NCI-H226 (cell line): ENCODE measurements around the gene WLS.
"Not testable (repeated sequence)": the region's sequence is repeated elsewhere in the genome, so short reads cannot be mapped to it uniquely, and the experiment has no call there.

Experiments
- DNase-seq: peaks from one replicate; pipeline ENCODE4 v3.0.0-alpha.2; 2015

WLS gene

GRCh38 chr1:68163220-68163619 lies 69.1 kb downstream of the WLS start:
- no peak for DNase-seq

- DNase-seq, result no peak
These were observed 69.6 kb downstream of the WLS start for GRCh38 chr1:68162761-68163160.

GRCh38 chr1:68161672-68162071 lies 70.7 kb downstream of the WLS start:
- not testable (repeated sequence) for DNase-seq

GRCh38 chr1:68160935-68161334 lies 71.4 kb downstream of the WLS start:
- DNase-seq, result not testable (repeated sequence)

- no peak for DNase-seq
These were observed 72.3 kb downstream of the WLS start for GRCh38 chr1:68160021-68160420.

GRCh38 chr1:68158837-68159236 lies 73.5 kb downstream of the WLS start:
- DNase-seq, result no peak

- DNase-seq, result no peak
These were observed 74.9 kb downstream of the WLS start for GRCh38 chr1:68157416-68157815.

GRCh38 chr1:68151690-68152089 lies 80.6 kb downstream of the WLS start:
- DNase-seq, result no peak

- no peak for DNase-seq
These were observed 82.4 kb downstream of the WLS start for GRCh38 chr1:68149907-68150306.

- DNase-seq, result no peak
These were observed 83.1 kb downstream of the WLS start for GRCh38 chr1:68149110-68149798.

GRCh38 chr1:68148631-68149030 lies 83.7 kb downstream of the WLS start:
- no peak for DNase-seq

- no peak for DNase-seq
These were observed 84.7 kb downstream of the WLS start for GRCh38 chr1:68147534-68148171.

- no peak for DNase-seq
These were observed 86.8 kb downstream of the WLS start for GRCh38 chr1:68145418-68146126.

GRCh38 chr1:68144856-68145255 lies 87.5 kb downstream of the WLS start:
- DNase-seq, result no peak

GRCh38 chr1:68143633-68144032 lies 88.7 kb downstream of the WLS start:
- no peak for DNase-seq

GRCh38 chr1:68142461-68142860 lies 89.9 kb downstream of the WLS start:
- DNase-seq, result no peak

GRCh38 chr1:68142036-68142435 lies 90.3 kb downstream of the WLS start:
- no peak for DNase-seq

- peak; percentile 67 for DNase-seq
These were observed 91.0 kb downstream of the WLS start for GRCh38 chr1:68141071-68142021.

GRCh38 chr1:68140536-68140935 lies 91.8 kb downstream of the WLS start:
- peak; percentile 38 for DNase-seq

- no peak for DNase-seq
These were observed 96.1 kb downstream of the WLS start for GRCh38 chr1:68136187-68136586.

- DNase-seq, result no peak
These were observed 99.7 kb downstream of the WLS start for GRCh38 chr1:68132426-68133130.

GRCh38 chr1:68131261-68131660 lies 101.1 kb downstream of the WLS start:
- DNase-seq, result no peak
